ENCODE measurements around the gene MAD2L1BP.

The MAD2L1BP gene

GRCh38 chr6:43671801-43672690 is 36.4 kb downstream of the MAD2L1BP start:
- Histone ChIP-seq H3K4me3 (ENCODE audit: severe bottlenecking) (no peak overlapping the region), H3K36me3 (ENCODE audit: low read depth) (peaks cover 27% of the 10 kb centered on the region), H3K4me1 (ENCODE audit: insufficient read depth, poor library complexity, severe bottlenecking) (peaks cover 18% of the 10 kb centered on the region), H3K27ac (ENCODE audit: poor library complexity, severe bottlenecking) (no peak overlapping the region), H3K9me3 (ENCODE audit: severe bottlenecking) (no peaks in the 10 kb centered on the region), H3K27me3 (ENCODE audit: insufficient read depth, poor library complexity, severe bottlenecking) (no peaks in the 10 kb centered on the region)
- no peak for DNase-seq (ENCODE audit: low spot score)
- no peak for ATAC-seq (ENCODE audit: low read depth)
- no peak for TF ChIP-seq CTCF (IDR thresholded peaks at IDR 0.05; ENCODE audit: poor library complexity, severe bottlenecking)

DNA sequence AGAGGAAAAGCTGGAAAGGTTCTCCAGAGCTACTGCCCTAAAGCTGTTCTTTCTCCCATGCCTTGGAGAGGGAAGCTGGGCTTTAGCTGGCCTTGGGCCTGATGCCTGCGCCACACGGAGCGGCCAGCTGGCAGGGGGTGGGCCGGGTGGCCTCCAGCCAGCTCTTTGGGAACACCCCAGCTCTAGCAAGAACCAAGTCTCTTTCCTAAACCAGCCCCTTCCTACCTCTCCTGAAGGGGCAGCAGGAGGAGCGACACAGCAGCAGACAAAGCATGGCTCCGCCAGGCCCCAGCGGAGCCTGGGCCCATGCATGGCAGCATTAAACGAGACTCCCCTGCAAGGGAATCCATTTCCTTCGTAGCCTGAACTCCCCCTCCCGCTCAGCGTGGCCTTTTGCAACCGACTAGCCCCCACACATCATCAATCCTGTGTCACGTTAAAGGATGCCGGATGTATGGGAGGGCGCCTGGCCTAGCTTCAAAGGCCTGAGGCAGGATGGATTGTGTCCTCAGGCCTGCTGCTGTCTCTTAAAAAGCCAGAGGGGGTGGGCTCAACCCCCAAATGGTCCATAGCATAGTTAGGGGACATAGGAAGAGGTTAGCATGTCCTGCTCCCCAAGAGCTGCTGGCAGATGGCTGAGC is 37.9 kb downstream of the MAD2L1BP start:
- no peak for DNase-seq (ENCODE audit: low spot score)
- H3K36me3 ChIP-seq (ENCODE audit: low read depth): peaks cover 42% of the 10 kb centered on the region
- H3K27ac ChIP-seq (ENCODE audit: poor library complexity, severe bottlenecking): no peak overlapping the region
- ATAC-seq (ENCODE audit: low read depth): no peak
- peaks cover 3% of the 10 kb centered on the region for H3K4me1 ChIP-seq (ENCODE audit: insufficient read depth, poor library complexity, severe bottlenecking)
- no peaks in the 10 kb centered on the region for H3K9me3 ChIP-seq (ENCODE audit: severe bottlenecking)
- no peak overlapping the region for H3K4me3 ChIP-seq (ENCODE audit: severe bottlenecking)
- no peak for TF ChIP-seq CTCF (IDR thresholded peaks at IDR 0.05; ENCODE audit: poor library complexity, severe bottlenecking)
- H3K27me3 ChIP-seq (ENCODE audit: insufficient read depth, poor library complexity, severe bottlenecking): no peaks in the 10 kb centered on the region

- H3K9me3 ChIP-seq (ENCODE audit: severe bottlenecking): no peaks in the 10 kb centered on the region
- no peak overlapping the region for H3K27ac ChIP-seq (ENCODE audit: poor library complexity, severe bottlenecking)
- no peak for TF ChIP-seq CTCF (IDR thresholded peaks at IDR 0.05; ENCODE audit: poor library complexity, severe bottlenecking)
- ATAC-seq (ENCODE audit: low read depth) (no peak), DNase-seq (ENCODE audit: low spot score) (no peak)
- no peak overlapping the region for H3K4me3 ChIP-seq (ENCODE audit: severe bottlenecking)
- H3K4me1 ChIP-seq (ENCODE audit: insufficient read depth, poor library complexity, severe bottlenecking): no peaks in the 10 kb centered on the region
- no peaks in the 10 kb centered on the region for H3K27me3 ChIP-seq (ENCODE audit: insufficient read depth, poor library complexity, severe bottlenecking)
- peaks cover 48% of the 10 kb centered on the region for H3K36me3 ChIP-seq (ENCODE audit: low read depth)
Measured at GRCh38 chr6:43674291-43674690, 38.7 kb downstream of the MAD2L1BP start.

DNA sequence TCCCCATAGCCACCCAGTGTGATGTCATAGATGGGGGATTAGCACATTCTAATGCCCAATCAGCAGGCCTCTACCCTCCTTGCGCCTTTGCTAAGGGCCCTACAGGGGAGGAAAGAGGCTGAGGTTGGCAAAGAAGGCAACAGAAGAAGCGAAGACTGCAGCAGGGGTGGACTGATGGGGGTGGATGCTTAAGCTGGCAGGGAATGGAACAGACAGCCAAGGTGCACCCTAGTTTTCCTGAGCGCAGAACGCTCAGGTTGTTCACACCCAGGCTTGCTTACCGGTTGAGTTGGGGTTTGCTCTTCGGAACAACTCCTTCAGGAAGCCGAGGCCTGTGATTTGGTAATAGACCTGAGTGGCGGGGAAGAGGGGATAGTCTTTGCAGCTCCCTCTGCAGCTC is 39.3 kb downstream of the MAD2L1BP start:
- H3K9me3 ChIP-seq (ENCODE audit: severe bottlenecking): no peaks in the 10 kb centered on the region
- ATAC-seq (ENCODE audit: low read depth): no peak
- no peak overlapping the region for H3K4me3 ChIP-seq (ENCODE audit: severe bottlenecking)
- H3K4me1 ChIP-seq (ENCODE audit: insufficient read depth, poor library complexity, severe bottlenecking): no peaks in the 10 kb centered on the region
- no peaks in the 10 kb centered on the region for H3K27me3 ChIP-seq (ENCODE audit: insufficient read depth, poor library complexity, severe bottlenecking)
- no peak for DNase-seq (ENCODE audit: low spot score)
- H3K27ac ChIP-seq (ENCODE audit: poor library complexity, severe bottlenecking): no peak overlapping the region
- TF ChIP-seq CTCF (IDR thresholded peaks at IDR 0.05; ENCODE audit: poor library complexity, severe bottlenecking): no peak
- H3K36me3 ChIP-seq (ENCODE audit: low read depth): peaks cover 54% of the 10 kb centered on the region

Measured in RWPE2 (cell line).